ENCODE data around the gene USP10.
A peak's percentile ranks its signal among the peaks of the same experiment; 100 is the strongest.

The USP10 gene

GRCh38 chr16:84700446-84701300 lies 873 bp downstream of the USP10 start:
- peak overlapping the region; percentile 80 for H3K4me3 Mint-ChIP-seq
- peaks cover 24% of the 10 kb centered on the region for H3K4me1 Mint-ChIP-seq (ENCODE audit: low read depth)
- H3K27me3 Mint-ChIP-seq = no peaks in the 10 kb centered on the region
- intact Hi-C loops (cut with micrococcal nuclease) = no loop called here
- peak overlapping the region; percentile 77 for H3K27ac Mint-ChIP-seq
- H3K36me3 Mint-ChIP-seq (ENCODE audit: low read depth) = peaks cover 18% of the 10 kb centered on the region
- H3K9me3 Mint-ChIP-seq = no peaks in the 10 kb centered on the region

- Mint-ChIP-seq H3K4me3 (no peak overlapping the region), H3K4me1 (ENCODE audit: low read depth) (peaks cover 42% of the 10 kb centered on the region)
Measured at GRCh38 chr16:84703681-84704080, 3.9 kb downstream of the USP10 start.

DNA sequence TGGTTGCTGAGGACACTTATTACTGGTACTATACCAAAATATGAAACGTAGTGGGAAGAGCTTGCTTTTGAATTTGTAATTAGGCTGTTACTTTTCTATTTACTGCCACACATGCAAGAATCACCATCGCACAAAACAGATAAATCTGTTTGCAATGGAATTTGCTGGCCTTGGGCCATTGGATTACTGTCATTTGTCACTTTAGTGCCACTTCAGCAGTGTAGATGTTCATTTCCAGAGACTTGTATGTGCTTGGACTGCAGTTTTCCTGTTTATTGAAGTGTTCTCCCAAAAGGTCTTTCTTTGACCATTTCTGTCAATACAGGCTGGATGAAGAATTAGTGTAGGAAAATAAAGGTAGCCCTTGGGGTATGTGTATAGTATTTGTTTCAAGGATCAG lies 4.5 kb downstream of the USP10 start:
- Mint-ChIP-seq H3K4me3 (no peak overlapping the region), H3K9me3 (no peaks in the 10 kb centered on the region), H3K27ac (no peak overlapping the region), H3K27me3 (no peaks in the 10 kb centered on the region), H3K36me3 (ENCODE audit: low read depth) (peaks cover 28% of the 10 kb centered on the region), H3K4me1 (ENCODE audit: low read depth) (peaks cover 48% of the 10 kb centered on the region)
- intact Hi-C loops (cut with micrococcal nuclease) = no loop called here

More at GRCh38 chr16:84703681-84704080, 3.9 kb downstream of the USP10 start:
- Mint-ChIP-seq H3K9me3 (no peaks in the 10 kb centered on the region), H3K36me3 (ENCODE audit: low read depth) (peaks cover 22% of the 10 kb centered on the region), H3K27ac (no peak overlapping the region), H3K27me3 (no peaks in the 10 kb centered on the region)
- intact Hi-C loops (cut with micrococcal nuclease) = no loop called here

GRCh38 chr16:84706856-84707255 lies 7.1 kb downstream of the USP10 start:
- Mint-ChIP-seq H3K27ac (no peak overlapping the region), H3K4me1 (ENCODE audit: low read depth) (peaks cover 64% of the 10 kb centered on the region), H3K27me3 (no peaks in the 10 kb centered on the region), H3K9me3 (no peaks in the 10 kb centered on the region), H3K4me3 (no peak overlapping the region), H3K36me3 (ENCODE audit: low read depth) (peaks cover 33% of the 10 kb centered on the region)
- intact Hi-C loops (cut with micrococcal nuclease) = no loop called here

GRCh38 chr16:84709609-84710008 lies 9.8 kb downstream of the USP10 start:
- Mint-ChIP-seq H3K4me1 (ENCODE audit: low read depth) (peaks cover 78% of the 10 kb centered on the region), H3K27ac (no peak overlapping the region), H3K36me3 (ENCODE audit: low read depth) (peaks cover 33% of the 10 kb centered on the region), H3K9me3 (no peaks in the 10 kb centered on the region), H3K4me3 (no peak overlapping the region), H3K27me3 (no peaks in the 10 kb centered on the region)
- intact Hi-C loops (cut with micrococcal nuclease) = no loop called here

DNA sequence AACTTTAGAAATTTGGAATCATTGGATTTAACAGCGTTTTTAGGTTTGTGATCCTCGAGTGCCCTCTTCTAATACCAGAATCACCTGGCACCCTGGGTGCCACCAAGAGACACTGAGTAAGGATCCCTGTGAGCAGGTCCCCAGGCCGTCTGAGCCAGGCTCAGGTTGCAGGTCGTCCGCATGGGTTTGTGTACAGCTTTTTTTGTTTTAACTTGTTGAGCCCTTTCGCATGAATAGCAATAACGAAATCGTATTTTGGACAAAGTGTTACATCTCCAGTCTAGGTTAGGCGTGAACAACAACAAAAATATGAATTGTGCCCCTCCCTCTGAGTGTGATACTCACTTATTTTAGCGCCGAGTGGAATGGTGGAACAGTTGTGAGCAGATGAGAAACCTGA lies 10.9 kb downstream of the USP10 start:
- H3K4me1 Mint-ChIP-seq (ENCODE audit: low read depth) = peaks cover 72% of the 10 kb centered on the region

GRCh38 chr16:84712138-84712671 lies 12.4 kb downstream of the USP10 start:
- H3K36me3 Mint-ChIP-seq (ENCODE audit: low read depth) = peaks cover 34% of the 10 kb centered on the region
- H3K4me3 Mint-ChIP-seq = no peak overlapping the region
- peaks cover 75% of the 10 kb centered on the region for H3K4me1 Mint-ChIP-seq (ENCODE audit: low read depth)
- no peaks in the 10 kb centered on the region for H3K27me3 Mint-ChIP-seq
- intact Hi-C loops (cut with micrococcal nuclease) = no loop called here
- no peak overlapping the region for H3K27ac Mint-ChIP-seq
- H3K9me3 Mint-ChIP-seq = no peaks in the 10 kb centered on the region

More for the DNA sequence above, 10.9 kb downstream of the USP10 start:
- no peaks in the 10 kb centered on the region for H3K27me3 Mint-ChIP-seq
- H3K4me3 Mint-ChIP-seq = no peak overlapping the region
- no peaks in the 10 kb centered on the region for H3K9me3 Mint-ChIP-seq
- intact Hi-C loops (cut with micrococcal nuclease) = no loop called here
- no peak overlapping the region for H3K27ac Mint-ChIP-seq
- H3K36me3 Mint-ChIP-seq (ENCODE audit: low read depth) = peaks cover 23% of the 10 kb centered on the region

DNA sequence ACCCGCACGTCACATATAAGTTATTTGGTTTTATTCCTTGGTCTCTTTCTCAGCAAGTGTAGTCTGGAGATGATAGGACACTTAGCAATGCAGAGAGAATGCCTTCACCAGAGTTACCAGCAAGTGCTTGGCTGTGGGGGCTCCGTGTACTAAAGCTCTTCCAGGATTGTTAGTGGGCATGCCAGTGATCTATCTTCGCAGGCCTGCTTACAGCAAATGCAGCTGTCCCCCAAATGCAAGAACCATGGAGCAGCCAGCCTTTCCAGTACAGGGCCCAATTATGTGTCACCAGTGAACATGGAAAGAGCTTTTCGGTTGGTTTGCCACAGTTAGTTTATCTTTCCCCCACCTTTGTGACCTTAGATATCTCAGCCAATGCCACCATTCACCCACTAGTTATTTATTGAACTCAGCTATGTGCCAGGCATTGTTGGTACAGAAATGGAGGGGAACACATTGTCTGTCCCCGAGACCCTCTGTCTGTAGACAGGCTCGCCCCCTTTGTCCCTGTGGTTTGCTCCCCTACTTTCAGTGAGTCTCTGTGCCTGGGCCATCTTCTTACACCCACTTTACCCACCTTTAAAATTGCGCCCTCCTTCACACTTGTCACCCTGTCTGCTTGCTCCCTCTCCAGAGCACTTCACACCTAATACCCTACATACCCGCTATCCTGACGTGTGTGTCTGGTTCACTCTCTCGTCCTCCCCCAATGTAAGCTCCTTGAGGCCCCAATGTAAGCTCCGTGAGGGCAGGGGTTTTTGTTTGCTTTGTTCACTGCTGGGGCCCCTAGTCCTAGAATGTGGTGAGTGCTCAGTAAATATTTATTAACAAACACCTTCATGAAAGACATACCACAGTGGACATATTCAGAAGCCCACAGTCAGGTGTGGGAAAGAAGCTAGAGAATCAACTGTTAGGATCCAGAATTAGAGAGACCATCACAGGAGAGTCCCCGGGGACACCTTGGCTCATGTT lies 13.3 kb downstream of the USP10 start:
- intact Hi-C loops (cut with micrococcal nuclease) = no loop called here
- no peak overlapping the region for H3K4me3 Mint-ChIP-seq
- peaks cover 42% of the 10 kb centered on the region for H3K36me3 Mint-ChIP-seq (ENCODE audit: low read depth)
- H3K4me1 Mint-ChIP-seq (ENCODE audit: low read depth) = peaks cover 73% of the 10 kb centered on the region
- no peaks in the 10 kb centered on the region for H3K9me3 Mint-ChIP-seq
- H3K27me3 Mint-ChIP-seq = no peaks in the 10 kb centered on the region
- peak overlapping the region; percentile 66 for H3K27ac Mint-ChIP-seq

- peak overlapping the region; percentile 30 for H3K4me3 Mint-ChIP-seq
- H3K27me3 Mint-ChIP-seq = no peaks in the 10 kb centered on the region
- H3K9me3 Mint-ChIP-seq = no peaks in the 10 kb centered on the region
- H3K36me3 Mint-ChIP-seq (ENCODE audit: low read depth) = peaks cover 38% of the 10 kb centered on the region
- H3K4me1 Mint-ChIP-seq (ENCODE audit: low read depth) = peaks cover 75% of the 10 kb centered on the region
- H3K27ac Mint-ChIP-seq = peak overlapping the region; percentile 66
- intact Hi-C loops (cut with micrococcal nuclease) = no loop called here
Measured at GRCh38 chr16:84714028-84714427, 14.2 kb downstream of the USP10 start.

DNA sequence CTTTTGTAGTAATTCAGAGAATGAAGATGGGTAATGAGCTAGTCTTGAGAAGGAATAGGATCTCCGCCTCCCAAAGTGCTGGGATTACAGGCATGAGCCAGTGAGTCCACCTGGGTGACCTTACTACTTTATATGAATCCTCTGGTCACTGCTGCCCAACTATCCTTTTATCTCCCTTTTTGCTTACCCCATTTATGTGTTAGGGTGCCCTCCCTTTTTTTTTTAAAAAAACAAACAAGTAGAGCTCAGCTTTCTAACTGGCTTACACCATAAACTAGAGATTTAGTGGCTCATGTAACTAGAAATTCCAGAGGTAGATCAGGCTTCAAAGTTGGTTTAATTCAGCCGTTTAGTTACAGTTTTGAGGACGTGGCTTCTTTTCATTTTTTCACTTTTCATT lies 15.6 kb downstream of the USP10 start:
- intact Hi-C loops (cut with micrococcal nuclease) = no loop called here
- peak overlapping the region; percentile 30 for H3K27ac Mint-ChIP-seq
- no peak overlapping the region for H3K4me3 Mint-ChIP-seq

DNA sequence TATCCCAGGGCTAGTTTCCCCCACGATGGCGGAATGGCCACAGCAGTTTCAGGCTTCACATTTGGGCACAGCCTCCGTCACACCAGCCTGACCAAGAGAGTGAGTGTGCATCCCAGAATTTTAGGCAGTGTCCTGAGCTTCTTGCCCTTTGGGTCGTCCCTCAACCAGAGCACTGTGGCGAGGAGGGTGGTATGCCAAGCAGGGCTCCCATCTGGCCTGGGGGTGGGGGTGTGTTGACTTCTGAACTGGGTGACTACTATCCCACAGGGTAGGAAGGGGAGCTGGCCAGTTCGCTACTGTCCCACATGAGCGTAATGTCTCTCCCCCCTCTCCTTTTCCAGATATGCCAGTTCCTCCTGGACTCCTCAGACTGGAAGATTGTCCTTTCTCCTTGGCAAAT lies 16.1 kb downstream of the USP10 start:
- H3K4me3 Mint-ChIP-seq = no peak overlapping the region
- intact Hi-C loops (cut with micrococcal nuclease) = no loop called here
- H3K9me3 Mint-ChIP-seq = no peaks in the 10 kb centered on the region
- peaks cover 77% of the 10 kb centered on the region for H3K4me1 Mint-ChIP-seq (ENCODE audit: low read depth)
- peaks cover 39% of the 10 kb centered on the region for H3K36me3 Mint-ChIP-seq (ENCODE audit: low read depth)
- H3K27ac Mint-ChIP-seq = peak overlapping the region; percentile 30
- H3K27me3 Mint-ChIP-seq = no peaks in the 10 kb centered on the region

More for the DNA sequence above, 15.6 kb downstream of the USP10 start:
- peaks cover 35% of the 10 kb centered on the region for H3K36me3 Mint-ChIP-seq (ENCODE audit: low read depth)
- no peaks in the 10 kb centered on the region for H3K27me3 Mint-ChIP-seq
- H3K9me3 Mint-ChIP-seq = no peaks in the 10 kb centered on the region
- H3K4me1 Mint-ChIP-seq (ENCODE audit: low read depth) = peaks cover 77% of the 10 kb centered on the region

GRCh38 chr16:84716740-84717139 lies 16.9 kb downstream of the USP10 start:
- intact Hi-C loops (cut with micrococcal nuclease) = no loop called here
- Mint-ChIP-seq H3K9me3 (no peaks in the 10 kb centered on the region), H3K4me1 (ENCODE audit: low read depth) (peaks cover 72% of the 10 kb centered on the region), H3K27me3 (no peaks in the 10 kb centered on the region), H3K27ac (no peak overlapping the region), H3K36me3 (ENCODE audit: low read depth) (peaks cover 40% of the 10 kb centered on the region), H3K4me3 (no peak overlapping the region)

DNA sequence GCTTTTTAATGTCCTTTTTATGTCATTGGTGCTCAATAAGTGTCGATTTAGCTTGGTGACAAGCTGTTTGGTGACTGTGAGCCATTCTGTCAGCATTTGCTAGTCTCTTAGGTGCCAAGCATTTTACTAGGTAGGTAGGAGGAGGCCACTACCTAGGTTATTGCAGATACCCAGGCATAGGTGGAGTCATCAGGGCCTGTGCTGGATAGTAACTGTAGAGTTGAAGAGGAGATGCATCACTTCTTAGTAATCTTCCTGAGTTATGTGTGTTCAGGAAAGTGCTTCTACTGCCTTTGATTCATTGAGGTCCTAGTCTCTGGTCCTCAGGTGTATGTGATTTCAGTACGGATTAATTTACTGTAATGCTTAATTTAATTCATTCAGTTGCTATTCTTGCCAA lies 17.7 kb downstream of the USP10 start:
- Mint-ChIP-seq H3K36me3 (ENCODE audit: low read depth) (peaks cover 45% of the 10 kb centered on the region), H3K27ac (no peak overlapping the region), H3K4me1 (ENCODE audit: low read depth) (peaks cover 68% of the 10 kb centered on the region), H3K27me3 (no peaks in the 10 kb centered on the region), H3K9me3 (no peaks in the 10 kb centered on the region), H3K4me3 (no peak overlapping the region)
- intact Hi-C loops (cut with micrococcal nuclease) = no loop called here

DNA sequence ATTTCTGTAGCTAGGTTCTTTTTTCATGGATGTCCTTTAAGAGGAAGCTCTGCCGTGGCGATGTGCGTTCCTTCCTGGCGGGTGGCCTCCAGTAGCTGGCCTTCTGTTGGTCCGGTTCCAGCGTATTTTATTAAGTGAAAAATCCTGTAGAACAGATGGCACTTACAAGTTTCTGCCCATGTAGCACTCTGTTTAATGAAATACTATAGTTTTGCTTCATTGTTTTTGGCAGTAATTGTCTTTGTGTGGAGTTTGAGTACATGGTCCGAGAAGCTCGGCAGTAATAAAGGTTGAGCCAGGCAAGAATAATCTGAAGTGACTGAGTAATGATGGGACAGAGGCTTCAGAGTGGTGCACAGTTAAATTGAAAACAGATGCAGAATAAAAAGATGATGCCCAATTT lies 20.4 kb downstream of the USP10 start:
- Mint-ChIP-seq H3K27me3 (no peaks in the 10 kb centered on the region), H3K27ac (no peak overlapping the region), H3K36me3 (ENCODE audit: low read depth) (peaks cover 45% of the 10 kb centered on the region), H3K4me1 (ENCODE audit: low read depth) (peaks cover 70% of the 10 kb centered on the region), H3K9me3 (no peaks in the 10 kb centered on the region), H3K4me3 (no peak overlapping the region)
- intact Hi-C loops (cut with micrococcal nuclease) = no loop called here
